H1 (cell line): ENCODE measurements around the gene CSNK1A1. TPM values are rescaled to one million over a fixed set of nuclear protein-coding genes. Genes with fewer than 3 reads are reported as not detected.
A peak's percentile ranks its signal among the peaks of the same experiment; 100 is the strongest.

Source experiments
- CTCF ChIA-PET: fragments of 300-600 bp; sonication (Branson Sonifier 250); formaldehyde crosslinking; loops from one replicate; lab custom pipeline; 2021; ENCODE audit not compliant: partially characterized antibody; lab: Charles Lee
- POLR2A ChIA-PET: fragments of 300-600 bp; sonication (Branson Sonifier 250); formaldehyde crosslinking; loops from one replicate; lab custom pipeline; 2021; ENCODE audit warnings: inconsistent platforms; ENCODE audit not compliant: partially characterized antibody; lab: Charles Lee
- DNase-seq, 2 experiments: peaks; one replicate each; pipeline versions ENCODE4 v3.0.0 to v3.0.0-alpha.2; 2010 to 2022; ENCODE audit warnings: low spot score in 2 of 2, low read depth in 1 of 2, mixed read lengths in 1 of 2
- FAIRE-seq: peaks from 2 replicates; lab custom pipeline; 2011; peaks lifted over from hg19 to GRCh38; lab: Jason Lieb, UNC
- H2AFZ ChIP-seq: 2 replicates; pipeline ENCODE4 v1.8.1; 2012; ENCODE audit warnings: low read length, inconsistent platforms
- H2AK5ac ChIP-seq: 2 replicates; pipeline ENCODE4 v1.6.1; 2013; ENCODE audit warnings: low read depth, low read length
- H2BK120ac ChIP-seq: replicated peaks from 2 replicates; pipeline ENCODE3; 2013; ENCODE audit warnings: low read depth, low read length, inconsistent platforms
- H2BK12ac ChIP-seq: 2 replicates; pipeline ENCODE4 v1.6.1; 2013; ENCODE audit warnings: low read depth, low read length
- H2BK15ac ChIP-seq: 2 replicates; pipeline ENCODE4 v1.6.1; 2013; ENCODE audit warnings: low read length
- H2BK20ac ChIP-seq: 2 replicates; pipeline ENCODE4 v1.6.1; 2013; ENCODE audit warnings: low read length
- H2BK5ac ChIP-seq: 2 replicates; pipeline ENCODE4 v1.6.1; 2013; ENCODE audit warnings: low read depth, low read length
- H3K14ac ChIP-seq: 2 replicates; pipeline ENCODE4 v1.6.1; 2013; ENCODE audit warnings: inconsistent platforms; ENCODE audit not compliant: insufficient read length
- H3K18ac ChIP-seq: 2 replicates; pipeline ENCODE4 v1.6.1; 2013; ENCODE audit warnings: low read length; ENCODE audit errors: extremely low read depth
- H3K23ac ChIP-seq: 2 replicates; pipeline ENCODE4 v1.6.1; 2013; ENCODE audit warnings: inconsistent platforms; ENCODE audit not compliant: insufficient read length
- H3K23me2 ChIP-seq: 2 replicates; pipeline ENCODE4 v1.6.1; 2013; ENCODE audit warnings: low read depth, low read length
- H3K27ac ChIP-seq: 2 replicates; pipeline ENCODE4 v1.6.1; 2011; ENCODE audit warnings: low read depth, low read length, inconsistent platforms
- H3K27me3 ChIP-seq, 4 experiments: replicated peaks in 1 of 4; 1 replicate in 1 of 4; 2 replicates in 3 of 4; pipeline versions ENCODE4 v1.6.1 to v1.8.1; 2011 to 2013; ENCODE audit warnings: low read length in 3 of 4, mild to moderate bottlenecking in 3 of 4, inconsistent platforms in 2 of 4, mixed read lengths in 2 of 4, moderate library complexity in 1 of 4; ENCODE audit not compliant: control insufficient read depth in 3 of 4, insufficient read depth in 3 of 4; ENCODE audit errors: extremely low read depth in 1 of 4
- H3K36me3 ChIP-seq, 4 experiments: 2 replicates each; pipeline versions ENCODE4 v1.6.1 to v1.8.1; 2011 to 2013; ENCODE audit warnings: mild to moderate bottlenecking in 4 of 4, low read length in 3 of 4, moderate library complexity in 2 of 4, control low read depth in 1 of 4, inconsistent platforms in 1 of 4; ENCODE audit not compliant: insufficient read depth in 4 of 4, control insufficient read depth in 2 of 4
- H3K4ac ChIP-seq: replicated peaks from 2 replicates; pipeline ENCODE3; 2013; ENCODE audit warnings: low read length, low read depth, mixed read lengths, inconsistent platforms; ENCODE audit not compliant: insufficient read length
- H3K4me1 ChIP-seq, 4 experiments: replicated peaks in 1 of 4; 1 replicate in 1 of 4; 2 replicates in 3 of 4; pipeline versions ENCODE4 v1.6.1 to v1.8.1; 2011 to 2013; ENCODE audit warnings: low read length in 3 of 4, inconsistent platforms in 2 of 4, mixed read lengths in 1 of 4; ENCODE audit not compliant: insufficient read depth in 4 of 4, control insufficient read depth in 3 of 4
- H3K4me2 ChIP-seq, 2 experiments: 2 replicates each; pipeline versions ENCODE4 v1.6.1 to v1.8.1; 2011 to 2013; ENCODE audit warnings: low read depth in 2 of 2, low read length in 2 of 2, control low read depth in 1 of 2, inconsistent platforms in 1 of 2, mild to moderate bottlenecking in 1 of 2; ENCODE audit not compliant: insufficient read depth in 1 of 2
- H3K4me3 ChIP-seq, 4 experiments: fragments of 200-600, 300-600 bp in 1 of 4; sonication (generic), shearing (Covaris generic), sonication (Bioruptor Twin) in 1 of 4; 2 replicates each; pipeline versions ENCODE4 v1.5.1 to v1.8.1; 2011 to 2016; ENCODE audit warnings: low read length in 4 of 4, low read depth in 3 of 4, control low read depth in 2 of 4, inconsistent platforms in 2 of 4, mild to moderate bottlenecking in 2 of 4, mixed read lengths in 1 of 4, moderate library complexity in 1 of 4; ENCODE audit not compliant: insufficient read depth in 2 of 4; ENCODE audit errors: extremely low read depth in 1 of 4
- H3K56ac ChIP-seq: replicated peaks from 2 replicates; pipeline ENCODE3; 2013; ENCODE audit warnings: low read depth, mild to moderate bottlenecking, mixed read lengths, low read length, inconsistent platforms; ENCODE audit not compliant: insufficient read length
- H3K79me1 ChIP-seq: 2 replicates; pipeline ENCODE4 v1.6.1; 2013; ENCODE audit warnings: low read depth, low read length, control low read depth
- H3K79me2 ChIP-seq, 2 experiments: 2 replicates each; pipeline versions ENCODE4 v1.6.1 to v1.8.1; 2012 to 2013; ENCODE audit warnings: low read length in 2 of 2, mild to moderate bottlenecking in 2 of 2, inconsistent platforms in 1 of 2; ENCODE audit not compliant: insufficient read depth in 2 of 2, control insufficient read depth in 1 of 2
- H3K9ac ChIP-seq, 4 experiments: replicated peaks in 1 of 4; 1 replicate in 1 of 4; 2 replicates in 3 of 4; pipeline versions ENCODE4 v1.6.1 to v1.8.1; 2011 to 2013; ENCODE audit warnings: low read depth in 3 of 4, low read length in 3 of 4, control low read depth in 2 of 4, mild to moderate bottlenecking in 2 of 4, moderate library complexity in 2 of 4, inconsistent platforms in 1 of 4; ENCODE audit errors: extremely low read depth in 1 of 4
- H3K9me3 ChIP-seq, 2 experiments: 2 replicates each; pipeline versions ENCODE4 v1.6.1 to v1.8.1; 2012 to 2013; ENCODE audit warnings: mild to moderate bottlenecking in 2 of 2, moderate library complexity in 2 of 2, control low read depth in 1 of 2, inconsistent platforms in 1 of 2, low read depth in 1 of 2, low read length in 1 of 2, mixed read lengths in 1 of 2; ENCODE audit not compliant: insufficient read depth in 2 of 2
- H4K20me1 ChIP-seq, 2 experiments: replicated peaks in 1 of 2; 2 replicates each; pipeline versions ENCODE3 to v1.8.1; 2011 to 2013; ENCODE audit warnings: inconsistent platforms in 2 of 2, low read length in 2 of 2, mild to moderate bottlenecking in 1 of 2; ENCODE audit not compliant: insufficient read depth in 2 of 2, control insufficient read depth in 1 of 2
- H4K5ac ChIP-seq: 2 replicates; pipeline ENCODE4 v1.6.1; 2013; ENCODE audit warnings: low read length, low read depth, mixed read lengths, inconsistent platforms; ENCODE audit not compliant: insufficient read length
- H4K8ac ChIP-seq: 2 replicates; pipeline ENCODE4 v1.8.0; 2013; ENCODE audit warnings: mild to moderate bottlenecking, moderate library complexity, low read length, inconsistent platforms; ENCODE audit not compliant: insufficient read depth; ENCODE audit errors: extremely low read depth
- H4K91ac ChIP-seq: replicated peaks from 2 replicates; pipeline ENCODE3; 2013; ENCODE audit warnings: low read length, mixed read lengths, inconsistent platforms; ENCODE audit not compliant: insufficient read length
- FOSL1 ChIP-seq: IDR thresholded peaks from 2 replicates; pipeline ENCODE4 v1.6.1; 2011; ENCODE audit warnings: mild to moderate bottlenecking, low read depth, low read length, moderate library complexity; ENCODE audit not compliant: insufficient read depth
- GTF2F1 ChIP-seq: IDR thresholded peaks from 2 replicates; pipeline ENCODE4 v1.6.1; 2012; ENCODE audit warnings: low read depth, low read length, improper control_type of control experiment, borderline replicate concordance
- HDAC2 ChIP-seq, 2 experiments: fragments of 300-600 bp in 1 of 2; sonication (generic) in 1 of 2; IDR thresholded peaks; 2 replicates each; pipeline ENCODE4 v1.6.1; 2011 to 2012; ENCODE audit warnings: low read depth in 2 of 2, low read length in 2 of 2, mild to moderate bottlenecking in 2 of 2, moderate library complexity in 2 of 2, borderline replicate concordance in 1 of 2, inconsistent platforms in 1 of 2
- NANOG ChIP-seq: IDR thresholded peaks from 2 replicates; pipeline ENCODE4 v1.6.1; 2011; ENCODE audit warnings: low read length, low read depth, mild to moderate bottlenecking, inconsistent platforms; ENCODE audit not compliant: insufficient read depth, poor library complexity, severe bottlenecking
- NRF1 ChIP-seq: IDR thresholded peaks from 2 replicates; pipeline ENCODE4 v1.6.1; 2011; ENCODE audit warnings: mild to moderate bottlenecking, low read depth, low read length, improper control_type of control experiment
- RAD21 ChIP-seq, 2 experiments: IDR thresholded peaks in 1 of 2; conservative IDR thresholded peaks in 1 of 2; 2 replicates each; pipeline ENCODE4 v1.6.1; 2011; ENCODE audit warnings: low read depth in 2 of 2, low read length in 2 of 2, improper control_type of control experiment in 1 of 2, inconsistent platforms in 1 of 2, mild to moderate bottlenecking in 1 of 2, moderate library complexity in 1 of 2
- SP2 ChIP-seq: IDR thresholded peaks from 2 replicates; pipeline ENCODE4 v1.6.1; 2012; ENCODE audit warnings: mild to moderate bottlenecking, low read length, inconsistent platforms
- TBP ChIP-seq: IDR thresholded peaks from 2 replicates; pipeline ENCODE4 v1.6.1; 2011; ENCODE audit warnings: low read depth, low read length, improper control_type of control experiment
- WGBS, 2 experiments: shearing (Covaris generic) in 1 of 2; methylation state at CpG; one replicate each; pipeline versions ENCODE4 v1.1.6 to v1.1.7; 2013 to 2015; ENCODE audit warnings: low lambda C conversion rate in 2 of 2, mixed read lengths in 2 of 2, inconsistent platforms in 1 of 2, low coverage in 1 of 2, missing lambda C conversion rate in 1 of 2; ENCODE audit not compliant: insufficient replicate concordance in 2 of 2, insufficient coverage in 1 of 2, insufficient read length in 1 of 2; ENCODE audit errors: extremely low coverage in 1 of 2, missing lambda C conversion rate in 1 of 2; 5-methylcytosine and 5-hydroxymethylcytosine counted together
- polyA plus RNA-seq, 7 experiments: library from polyadenylated mRNA; depleted of rRNA in 3 of 7; stranded (reverse) in 5 of 7; unstranded in 2 of 7; fragments of >200 nt in 5 of 7; fragments of 200-250 nt in 2 of 7; gene quantifications; 1 replicate in 5 of 7; 2 replicates in 1 of 7; 4 replicates in 1 of 7; pipeline versions ENCODE4 v1.2.1 to v1.2.3, GENCODE V29; 2011 to 2013; ENCODE audit warnings: missing spikeins in 2 of 7, mixed read lengths in 2 of 7
- total RNA-seq: library from RNA; stranded (reverse); fragmentation: NEBNext Ultra II Directional; extraction: Animal tissue kit (Norgen Biotek cat#: 25700); gene quantifications from 2 replicates; pipeline ENCODE4 v1.2.1, GENCODE V29; 2021
- TF ChIP-seq, protein P1 (sequence below): IDR thresholded peaks from 2 replicates; pipeline ENCODE4 v1.6.1; 2012; ENCODE audit warnings: low read length, inconsistent platforms

Gene CSNK1A1
- total and polyA plus RNA-seq, 2 of the 8 experiments (the other 6 are each of a cell fraction or from before 2014, with no cell fraction given), result 61.2 to 244 TPM

DNA sequence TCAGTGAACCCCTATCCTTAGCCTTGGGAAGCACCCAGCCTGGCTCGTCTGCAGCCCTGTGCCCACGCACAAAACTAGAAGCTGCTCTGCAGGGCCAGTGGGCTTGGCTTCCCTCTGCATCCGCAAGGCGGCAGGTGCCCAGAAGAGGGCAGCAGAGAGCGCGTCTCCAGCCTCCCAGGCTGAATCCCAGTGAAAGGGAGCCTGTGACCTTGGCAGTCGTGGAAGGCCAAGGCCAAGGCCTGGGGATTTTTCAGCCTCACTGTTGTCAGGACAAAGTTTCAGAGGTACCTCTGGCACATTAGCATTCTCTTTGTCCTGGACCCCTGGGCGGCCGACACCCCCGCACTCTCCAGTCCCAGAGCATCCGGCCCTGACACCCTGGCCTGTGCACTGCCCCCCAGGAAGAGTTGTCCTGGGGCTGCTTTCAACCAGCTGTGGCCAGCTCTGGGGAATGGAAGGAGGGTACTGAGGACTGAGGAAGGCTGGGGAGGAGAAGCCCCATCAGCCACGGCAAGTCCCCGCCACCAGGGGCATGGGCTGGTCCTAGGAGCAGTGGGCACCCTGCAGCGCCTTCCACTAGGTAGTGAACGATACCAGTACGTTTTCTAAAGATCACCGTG, 108.6 kb downstream of the CSNK1A1 start:
- H3K14ac ChIP-seq, result no peak overlapping the region
- H3K4me2 ChIP-seq, result no peak overlapping the region
- H4K5ac ChIP-seq, result peak overlapping the region; percentile 28
- H2BK12ac ChIP-seq, result peak overlapping the region; percentile 82
- no peaks in the 10 kb centered on the region for H3K9me3 ChIP-seq
- peak overlapping the region; percentile 82 for H2BK20ac ChIP-seq
- peak; percentile 61 to 99 for DNase-seq
- H2AFZ ChIP-seq, result peak overlapping the region; percentile 52; the same call in 1 of the 2 replicates
- H3K56ac ChIP-seq, result peak overlapping the region; percentile 43
- POLR2A ChIA-PET, result interaction anchor here (0.9 to 1.6 kb wide), 5 partner anchors 9 to 70 kb away, joined by 3 to 7 read pairs (median 4); no protein-coding TSS in a partner anchor
- peaks cover 4% of the 10 kb centered on the region; the same call in 1 of the 2 replicates for H3K23me2 ChIP-seq
- 42% methylated on average over 17 of the region's 17 CpGs; no CpG with 5 or more reads in 1 of the 2 experiments for WGBS, 2 experiments
- H3K18ac ChIP-seq, result peak overlapping the region; percentile 13; the same call in 1 of the 2 replicates
- H3K9ac ChIP-seq, result no peak overlapping the region; a peak in 1 of 7 replicates
- no peak for FAIRE-seq
- H4K91ac ChIP-seq, result peak overlapping the region; percentile 87
- peak overlapping the region; percentile 88 for H4K8ac ChIP-seq
- no peak overlapping the region for H3K4ac ChIP-seq
- CTCF ChIA-PET, result interaction anchor here (0.8 to 22.4 kb wide), 33 partner anchors 11 to 180 kb away, joined by 3 to 1310 read pairs (median 4); partner anchors contain the start of genes CSNK1A1, IL17B and PCYOX1L
- H2AK5ac ChIP-seq, result peak overlapping the region; percentile 85
- H3K79me1 ChIP-seq, result no peaks in the 10 kb centered on the region
- no peaks in the 10 kb centered on the region for H4K20me1 ChIP-seq
- no peaks in the 10 kb centered on the region for H3K27me3 ChIP-seq
- H2BK5ac ChIP-seq, result peak overlapping the region; percentile 67; the same call in 1 of the 2 replicates
- H3K4me1 ChIP-seq, result peaks cover 0 to 17% (median 9%) of the 10 kb centered on the region in 4 experiments; a peak in 6 of 7 replicates
- H2BK120ac ChIP-seq, result no peak overlapping the region
- no peak overlapping the region for H3K23ac ChIP-seq
- H3K4me3 ChIP-seq, result no peak overlapping the region
- H3K79me2 ChIP-seq, result no peaks in the 10 kb centered on the region
- H2BK15ac ChIP-seq, result peak overlapping the region; percentile 90
- no peaks in the 10 kb centered on the region for H3K36me3 ChIP-seq
- H3K27ac ChIP-seq, result peak overlapping the region; percentile 38; the same call in 1 of the 2 replicates
- TF ChIP-seq NANOG (no peak), TBP (peak; percentile 69), HDAC2 (IDR thresholded peaks at IDR 0.05; ENCODE audit: borderline replicate concordance in 1 of 2, low read depth in 2 of 2, low read length in 2 of 2) (no peak), RAD21 (IDR thresholded peaks at IDR 0.05 in 1 of 2, conservative IDR thresholded peaks at IDR 0.05 in 1 of 2; ENCODE audit: low read depth in 2 of 2, low read length in 2 of 2) (peak; percentile 79 to 86), NRF1 (no peak), GTF2F1 (no peak), SP2 (no peak), FOSL1 (no peak)
- TF ChIP-seq, protein P1, sequence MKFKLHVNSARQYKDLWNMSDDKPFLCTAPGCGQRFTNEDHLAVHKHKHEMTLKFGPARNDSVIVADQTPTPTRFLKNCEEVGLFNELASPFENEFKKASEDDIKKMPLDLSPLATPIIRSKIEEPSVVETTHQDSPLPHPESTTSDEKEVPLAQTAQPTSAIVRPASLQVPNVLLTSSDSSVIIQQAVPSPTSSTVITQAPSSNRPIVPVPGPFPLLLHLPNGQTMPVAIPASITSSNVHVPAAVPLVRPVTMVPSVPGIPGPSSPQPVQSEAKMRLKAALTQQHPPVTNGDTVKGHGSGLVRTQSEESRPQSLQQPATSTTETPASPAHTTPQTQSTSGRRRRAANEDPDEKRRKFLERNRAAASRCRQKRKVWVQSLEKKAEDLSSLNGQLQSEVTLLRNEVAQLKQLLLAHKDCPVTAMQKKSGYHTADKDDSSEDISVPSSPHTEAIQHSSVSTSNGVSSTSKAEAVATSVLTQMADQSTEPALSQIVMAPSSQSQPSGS, result no peak
